GM12878 (cell line): ENCODE results near the gene DLST. TPM values are rescaled to one million over a fixed set of nuclear protein-coding genes. Genes with fewer than 3 reads are reported as not detected.

ENCODE experiments used
- ATAC-seq: fragments of 200-7000 bp; cut with Tn5 transposase; 3 replicates; pipeline ENCODE4 v1.9.1; 2020; ENCODE audit warnings: mild to moderate bottlenecking, moderate library complexity
- BruUV-seq: library from RNA; stranded (reverse); fragments of 400-500 nt; replicated peaks from 2 replicates; lab custom pipeline; 2021; lab: Mats Ljungman, UMichigan
- CTCF ChIA-PET: fragments of 300-600 bp; sonication (Branson Sonifier 250); formaldehyde crosslinking; extraction: SDS; loops from one replicate; lab custom pipeline; 2021; ENCODE audit warnings: inconsistent platforms; lab: Yijun Ruan, JAX
- POLR2A ChIA-PET: fragments of 350-600 bp; formaldehyde crosslinking; extraction: SDS; loops from one replicate; lab custom pipeline; 2021; ENCODE audit warnings: inconsistent platforms; lab: Charles Lee
- RAD21 ChIA-PET: fragments of 300-600 bp; sonication (Branson Sonifier 250); formaldehyde crosslinking; loops from one replicate; lab custom pipeline; 2023; ENCODE audit warnings: antibody characterized with exemption; ENCODE audit not compliant: unreplicated experiment; lab: Charles Lee
- SMC1A ChIA-PET: fragments of 300-600 bp; sonication (Branson Sonifier 250); formaldehyde crosslinking; loops from one replicate; lab custom pipeline; 2023; ENCODE audit not compliant: unreplicated experiment, uncharacterized antibody; lab: Charles Lee
- DNase-seq: peaks from one replicate; pipeline ENCODE4 v3.0.0-alpha.2; 2011; ENCODE audit warnings: low read depth, low spot score
- FAIRE-seq: peaks from 3 replicates; lab custom pipeline; 2011; peaks lifted over from hg19 to GRCh38; lab: Jason Lieb, UNC
- H2AFZ ChIP-seq: 2 replicates; pipeline ENCODE4 v1.6.0; 2011; ENCODE audit warnings: low read depth, low read length, control low read depth; ENCODE audit not compliant: control insufficient read depth
- H3K27ac ChIP-seq: 2 replicates; pipeline ENCODE4 v1.5.1; 2011; ENCODE audit warnings: control low read depth; ENCODE audit not compliant: control insufficient read depth, insufficient read depth
- H3K27me3 ChIP-seq, 2 experiments: replicated peaks in 1 of 2; 2 replicates each; pipeline versions ENCODE4 v1.6.0 to v1.6.1; 2011; ENCODE audit warnings: low read length in 1 of 2; ENCODE audit not compliant: control insufficient read depth in 2 of 2, insufficient read depth in 2 of 2
- H3K36me3 ChIP-seq, 2 experiments: 2 replicates each; pipeline ENCODE4 v1.5.1; 2011; ENCODE audit warnings: low read length in 1 of 2; ENCODE audit not compliant: control insufficient read depth in 2 of 2, insufficient read depth in 2 of 2
- H3K4me1 ChIP-seq: 2 replicates; pipeline ENCODE4 v1.6.1; 2011; ENCODE audit warnings: mild to moderate bottlenecking, low read length, moderate library complexity, mixed read lengths; ENCODE audit not compliant: control insufficient read depth, insufficient read depth
- H3K4me2 ChIP-seq: 2 replicates; pipeline ENCODE4 v1.6.0; 2011; ENCODE audit warnings: control low read depth; ENCODE audit not compliant: control insufficient read depth, insufficient read depth
- H3K4me3 ChIP-seq: fragments of 200-600 bp; sonication (generic); 2 replicates; pipeline ENCODE4 v1.5.1; 2016
- H3K79me2 ChIP-seq: 2 replicates; pipeline ENCODE4 v1.6.0; 2011; ENCODE audit warnings: low read length; ENCODE audit not compliant: control insufficient read depth, insufficient read depth
- H3K9ac ChIP-seq: 2 replicates; pipeline ENCODE4 v1.8.0; 2011; ENCODE audit warnings: low read length, control low read depth, mixed read lengths; ENCODE audit not compliant: control insufficient read depth, insufficient read depth
- H3K9me3 ChIP-seq: replicated peaks from 3 replicates; pipeline ENCODE4 v1.5.1; 2011; ENCODE audit warnings: mild to moderate bottlenecking, low read length; ENCODE audit not compliant: control insufficient read depth, insufficient read depth
- H4K20me1 ChIP-seq: 2 replicates; pipeline ENCODE4 v1.6.0; 2011; ENCODE audit not compliant: control insufficient read depth, insufficient read depth
- E2F4 ChIP-seq: IDR thresholded peaks from 2 replicates; pipeline ENCODE4 v1.6.1; 2012; ENCODE audit warnings: low read depth, low read length, improper control_type of control experiment
- EP300 ChIP-seq, 2 experiments: fragments of 150-350 bp in 1 of 2; IDR thresholded peaks; 2 replicates each; pipeline ENCODE4 v1.6.1; 2011 to 2012; ENCODE audit warnings: low read depth in 2 of 2, low read length in 2 of 2, borderline replicate concordance in 1 of 2, improper control_type of control experiment in 1 of 2, inconsistent platforms in 1 of 2; ENCODE audit not compliant: control insufficient read depth in 1 of 2
- ETV6 ChIP-seq, 2 experiments: fragments of 450-650 bp in 1 of 2; IDR thresholded peaks in 1 of 2; conservative IDR thresholded peaks in 1 of 2; 2 replicates each; pipeline ENCODE4 v1.6.1; 2014; ENCODE audit warnings: antibody characterized with exemption in 1 of 2, borderline replicate concordance in 1 of 2, low read depth in 1 of 2, mild to moderate bottlenecking in 1 of 2, moderate library complexity in 1 of 2
- FOXM1 ChIP-seq: IDR thresholded peaks from 2 replicates; pipeline ENCODE4 v1.6.1; 2012; ENCODE audit warnings: low read depth, mild to moderate bottlenecking, inconsistent platforms, low read length, moderate library complexity
- HDAC2 ChIP-seq: fragments of 200-600 bp; sonication (generic); IDR thresholded peaks from 2 replicates; pipeline ENCODE4 v1.6.1; 2017
- HSF1 ChIP-seq: fragments of 150-350 bp; IDR thresholded peaks from 2 replicates; pipeline ENCODE4 v1.6.1; 2014; ENCODE audit warnings: mild to moderate bottlenecking, low read depth, low read length
- JUND ChIP-seq: IDR thresholded peaks from 2 replicates; pipeline ENCODE4 v1.6.1; 2012; ENCODE audit warnings: low read depth, mild to moderate bottlenecking, low read length, improper control_type of control experiment, moderate library complexity
- MTA2 ChIP-seq: fragments of 450-650 bp; IDR thresholded peaks from 2 replicates; pipeline ENCODE4 v1.6.1; 2016; ENCODE audit warnings: low read depth, mild to moderate bottlenecking, moderate library complexity
- PAX5 ChIP-seq: IDR thresholded peaks from 2 replicates; pipeline ENCODE4 v1.6.1; 2011; ENCODE audit warnings: low read depth, low read length, borderline replicate concordance
- RFX5 ChIP-seq: IDR thresholded peaks from 2 replicates; pipeline ENCODE4 v1.6.1; 2011; ENCODE audit warnings: low read depth, low read length, improper control_type of control experiment
- SMARCA5 ChIP-seq: fragments of 450-650 bp; IDR thresholded peaks from 2 replicates; pipeline ENCODE4 v1.6.1; 2017; ENCODE audit warnings: mild to moderate bottlenecking
- SPI1 ChIP-seq: IDR thresholded peaks from 2 replicates; pipeline ENCODE4 v1.6.1; 2011; ENCODE audit warnings: low read depth, mild to moderate bottlenecking, low read length, moderate library complexity, borderline replicate concordance; ENCODE audit not compliant: insufficient read depth
- SREBF1 ChIP-seq: IDR thresholded peaks from 2 replicates; pipeline ENCODE4 v1.6.1; 2012; ENCODE audit warnings: mild to moderate bottlenecking, low read length
- TAF1 ChIP-seq: IDR thresholded peaks from 2 replicates; pipeline ENCODE4 v1.6.1; 2011; ENCODE audit warnings: mild to moderate bottlenecking, low read depth, low read length, borderline replicate concordance
- USF1 ChIP-seq: IDR thresholded peaks from 2 replicates; pipeline ENCODE4 v1.6.1; 2011; ENCODE audit warnings: borderline replicate concordance, low read depth, mild to moderate bottlenecking, moderate library complexity, mixed read lengths, low read length; ENCODE audit not compliant: insufficient read depth; ENCODE audit errors: extremely low read length
- WRNIP1 ChIP-seq: IDR thresholded peaks from 2 replicates; pipeline ENCODE4 v1.6.1; 2011; ENCODE audit warnings: low read depth, low read length, improper control_type of control experiment, borderline replicate concordance
- ZSCAN29 ChIP-seq: fragments of 450-650 bp; IDR thresholded peaks from 2 replicates; pipeline ENCODE4 v1.6.1; 2017; ENCODE audit warnings: mild to moderate bottlenecking, moderate library complexity
- WGBS: methylation state at CpG from one replicate; pipeline ENCODE4 v1.1.6; 2016; ENCODE audit warnings: low lambda C conversion rate; ENCODE audit not compliant: insufficient replicate concordance, insufficient coverage; ENCODE audit errors: missing lambda C conversion rate; 5-methylcytosine and 5-hydroxymethylcytosine counted together
- in situ Hi-C: fragments of 300-500 bp; cut with MboI; formaldehyde crosslinking; loops from 9 replicates; pipeline ENCODE4 v1.14.3; 2018; ENCODE audit warnings: mixed read lengths
- intact Hi-C: fragments of 100-400 bp; cut with micrococcal nuclease; formaldehyde crosslinking; loops from one replicate; pipeline ENCODE4 v1.14.2; 2022; ENCODE audit not compliant: unreplicated experiment
- polyA plus RNA-seq, 11 experiments: library from polyadenylated mRNA; depleted of rRNA in 4 of 11; unstranded in 6 of 11; stranded (reverse) in 5 of 11; fragments of >200 nt; fragmentation: Nextera tagmentation in 4 of 11; fragmentation: Illumina TruSeq in 1 of 11; extraction: Ambion mirVana in 4 of 11; extraction: Trizol in 1 of 11; gene quantifications; 1 replicate in 1 of 11; 2 replicates in 10 of 11; pipeline versions ENCODE4 v1.2.1 to v1.2.3, GENCODE V29; 2011 to 2016; ENCODE audit warnings: inconsistent platforms in 2 of 11, missing spikeins in 2 of 11, low read depth in 1 of 11
- total RNA-seq, 4 experiments: library from RNA; depleted of rRNA in 3 of 4; stranded (reverse); fragments of >200 nt in 3 of 4; fragmentation: Illumina TruSeq in 1 of 4; extraction: Trizol in 1 of 4; gene quantifications; 2 replicates each; pipeline versions ENCODE4 v1.2.1 to v1.2.3, GENCODE V29; 2013 to 2021

Gene DLST
- total and polyA plus RNA-seq, 10 of the 15 experiments (the other 5 are each of a cell fraction or from before 2014, with no cell fraction given) = 2.9 to 141 (median 67.7) TPM

GRCh38 chr14:74843653-74844052 lies 38.1 kb upstream of the DLST start (continued):
- TF ChIP-seq RFX5 (no peak), TAF1 (no peak), SREBF1 (no peak), SMARCA5 (no peak), ZSCAN29 (no peak), MTA2 (no peak)

- H3K36me3 ChIP-seq = no peaks in the 10 kb centered on the region; a peak in 1 of 4 replicates
- WGBS = 72% methylated on average over 3 of the region's 3 CpGs
- no peak overlapping the region for H3K27ac ChIP-seq
- no peak overlapping the region for H2AFZ ChIP-seq
- DNase-seq = no peak
- intact Hi-C loops (no loop called here), in situ Hi-C loops (no loop called here)
- H3K4me1 ChIP-seq = peaks cover 6% of the 10 kb centered on the region
- SMC1A ChIA-PET = interaction anchor here (0.6 to 2.6 kb wide), 5 partner anchors 10 to 240 kb away, joined by 3 to 9 read pairs (median 3); no protein-coding TSS in a partner anchor
- H3K79me2 ChIP-seq = no peaks in the 10 kb centered on the region
- no peaks in the 10 kb centered on the region for H4K20me1 ChIP-seq
- H3K27me3 ChIP-seq = no peaks in the 10 kb centered on the region
- FAIRE-seq = no peak
- no peak for ATAC-seq
- no peaks in the 10 kb centered on the region for H3K9me3 ChIP-seq
- POLR2A ChIA-PET = no interaction called here
- CTCF ChIA-PET = interaction anchor here (0.7 to 4.5 kb wide), 4 partner anchors 9 to 60 kb away, joined by 3 to 42 read pairs (median 4); no protein-coding TSS in a partner anchor
- no TSS peak for BruUV-seq
- no peak overlapping the region for H3K9ac ChIP-seq
- no peak overlapping the region for H3K4me3 ChIP-seq
- RAD21 ChIA-PET = interaction anchor here (0.7 to 1.1 kb wide), 2 partner anchors 9 to 15 kb away, joined by 3 to 4 read pairs; no protein-coding TSS in a partner anchor
- no peak overlapping the region for H3K4me2 ChIP-seq
- no peak for TF ChIP-seq HSF1
- no peak for TF ChIP-seq EP300 (IDR thresholded peaks at IDR 0.05; ENCODE audit: borderline replicate concordance in 1 of 2, control insufficient read depth in 1 of 2, low read depth in 2 of 2, low read length in 2 of 2)
- no peak for TF ChIP-seq PAX5
- no peak for TF ChIP-seq JUND
- TF ChIP-seq USF1 = no peak
- no peak for TF ChIP-seq FOXM1
- no peak for TF ChIP-seq ETV6 (conservative IDR thresholded peaks at IDR 0.05 in 1 of 2, IDR thresholded peaks at IDR 0.05 in 1 of 2; ENCODE audit: borderline replicate concordance in 1 of 2, low read depth in 1 of 2)
- no peak for TF ChIP-seq SPI1
- no peak for TF ChIP-seq WRNIP1
- TF ChIP-seq E2F4 = no peak
- no peak for TF ChIP-seq HDAC2
These were observed 35.5 kb upstream of the DLST start for GRCh38 chr14:74846168-74846567.
